ENCODE results near the gene IQCF2.
"Not testable (repeated sequence)": the region's sequence is repeated elsewhere in the genome, so short reads cannot be mapped to it uniquely, and the experiment has no call there.

The IQCF2 gene

GRCh38 chr3:51879937-51880336 lies 18.5 kb downstream of the IQCF2 start:
- DNase-seq, result no peak

- DNase-seq, result no peak
Observed at GRCh38 chr3:51886447-51886846, 25.0 kb downstream of the IQCF2 start.

- no peak for DNase-seq
Observed at GRCh38 chr3:51887620-51888019, 26.2 kb downstream of the IQCF2 start.

GRCh38 chr3:51888463-51889105 lies 27.2 kb downstream of the IQCF2 start:
- no peak for DNase-seq

GRCh38 chr3:51891242-51892039 lies 30.0 kb downstream of the IQCF2 start:
- no peak for DNase-seq

- DNase-seq, result no peak
Observed at GRCh38 chr3:51894391-51894790, 33.0 kb downstream of the IQCF2 start.

GRCh38 chr3:51894939-51895338 lies 33.5 kb downstream of the IQCF2 start:
- no peak for DNase-seq

- DNase-seq, result no peak
Observed at GRCh38 chr3:51896607-51897305, 35.3 kb downstream of the IQCF2 start.

- no peak for DNase-seq
Observed at GRCh38 chr3:51897391-51897790, 36.0 kb downstream of the IQCF2 start.

- not testable (repeated sequence) for DNase-seq
Observed at GRCh38 chr3:51900043-51900442, 38.6 kb downstream of the IQCF2 start.

- DNase-seq, result not testable (repeated sequence)
Observed at GRCh38 chr3:51902361-51902760, 40.9 kb downstream of the IQCF2 start.

- DNase-seq, result no peak
Observed at GRCh38 chr3:51904034-51904823, 42.8 kb downstream of the IQCF2 start.

- DNase-seq, result no peak
Observed at GRCh38 chr3:51908026-51908425, 46.6 kb downstream of the IQCF2 start.
